Keratinocyte (primary cell): ENCODE results near the gene TIAM1.

Experiments
- EZH2 ChIP-seq: IDR thresholded peaks from one replicate; pipeline ENCODE4 v1.6.1; 2012; ENCODE audit warnings: inconsistent platforms, mild to moderate bottlenecking, low read length, moderate library complexity
- TF ChIP-seq, protein P1 (sequence below), 3 experiments: IDR thresholded peaks in 1 of 3; conservative IDR thresholded peaks in 1 of 3; optimal IDR thresholded peaks in 1 of 3; 2 replicates in 2 of 3; 3 replicates in 1 of 3; pipeline versions ENCODE3 to v1.5.1; 2011; ENCODE audit warnings: low read length in 3 of 3, mild to moderate bottlenecking in 3 of 3, moderate library complexity in 2 of 3, control low read depth in 1 of 3, inconsistent platforms in 1 of 3; ENCODE audit not compliant: insufficient read depth in 2 of 3; ENCODE audit errors: extremely low read depth in 1 of 3

DNA sequence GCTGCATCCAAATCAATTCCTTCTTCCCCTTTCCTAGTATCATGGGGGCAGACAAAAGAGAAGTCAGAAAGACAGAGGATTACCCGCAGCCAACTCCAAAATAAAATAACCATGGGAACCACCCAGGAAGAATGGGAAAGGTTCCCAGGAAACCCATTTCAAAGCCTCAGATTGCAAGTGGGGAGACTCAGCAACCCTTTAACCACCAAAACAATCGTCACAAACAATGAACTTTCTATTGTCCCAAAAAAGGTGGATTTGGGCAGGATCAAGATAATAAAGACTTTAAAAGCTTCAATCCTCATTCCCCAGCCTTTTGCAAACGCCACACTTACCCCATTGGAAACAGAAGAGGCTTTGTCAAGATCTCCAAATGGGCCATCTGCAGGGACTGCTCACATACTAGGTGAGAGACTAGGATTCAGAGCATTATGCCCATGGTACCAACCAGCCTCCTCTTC lies 5.1 kb downstream of the TIAM1 start:
- TF ChIP-seq, protein P1, sequence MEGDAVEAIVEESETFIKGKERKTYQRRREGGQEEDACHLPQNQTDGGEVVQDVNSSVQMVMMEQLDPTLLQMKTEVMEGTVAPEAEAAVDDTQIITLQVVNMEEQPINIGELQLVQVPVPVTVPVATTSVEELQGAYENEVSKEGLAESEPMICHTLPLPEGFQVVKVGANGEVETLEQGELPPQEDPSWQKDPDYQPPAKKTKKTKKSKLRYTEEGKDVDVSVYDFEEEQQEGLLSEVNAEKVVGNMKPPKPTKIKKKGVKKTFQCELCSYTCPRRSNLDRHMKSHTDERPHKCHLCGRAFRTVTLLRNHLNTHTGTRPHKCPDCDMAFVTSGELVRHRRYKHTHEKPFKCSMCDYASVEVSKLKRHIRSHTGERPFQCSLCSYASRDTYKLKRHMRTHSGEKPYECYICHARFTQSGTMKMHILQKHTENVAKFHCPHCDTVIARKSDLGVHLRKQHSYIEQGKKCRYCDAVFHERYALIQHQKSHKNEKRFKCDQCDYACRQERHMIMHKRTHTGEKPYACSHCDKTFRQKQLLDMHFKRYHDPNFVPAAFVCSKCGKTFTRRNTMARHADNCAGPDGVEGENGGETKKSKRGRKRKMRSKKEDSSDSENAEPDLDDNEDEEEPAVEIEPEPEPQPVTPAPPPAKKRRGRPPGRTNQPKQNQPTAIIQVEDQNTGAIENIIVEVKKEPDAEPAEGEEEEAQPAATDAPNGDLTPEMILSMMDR (optimal IDR thresholded peaks at IDR 0.05 in 1 of 3, IDR thresholded peaks at IDR 0.05 in 1 of 3, conservative IDR thresholded peaks at IDR 0.05 in 1 of 3; ENCODE audit: extremely low read depth in 1 of 3, insufficient read depth in 2 of 3, low read length in 3 of 3), result no peak
- no peak for TF ChIP-seq EZH2
